K562 treated with DMSO at 1 percent for 12 hours (cell line): ENCODE results near the gene PSME2. TPM values are rescaled to one million over a fixed set of nuclear protein-coding genes. Genes with fewer than 3 reads are reported as not detected.

Experiments used
- total RNA-seq: library from RNA; unstranded; fragments of 300-600 nt; gene quantifications from 2 replicates; pipeline ENCODE4 v1.2.3, GENCODE V29; 2022; ENCODE audit not compliant: insufficient read depth

PSME2 gene
- total RNA-seq, 1 experiment from 2014 or later: 149 TPM

Other genes with a start within 250 kb of the PSME2 start
- gene DHRS4, start 192.8 kb downstream of the PSME2 start, total RNA-seq: 36.4 and 41.1 TPM in 2 replicates
- 17.5 and 22.7 TPM in 2 replicates for gene DHRS4L2, start 157.7 kb downstream of the PSME2 start, total RNA-seq
- gene CARMIL3, start 94.6 kb downstream of the PSME2 start, total RNA-seq: 0.28 and 0.36 TPM in 2 replicates
- gene CPNE6, start 75.0 kb downstream of the PSME2 start, total RNA-seq: not detected in 2 replicates
- 81.1 and 86.3 TPM in 2 replicates for gene PCK2, start 52.3 kb downstream of the PSME2 start, total RNA-seq
- gene DCAF11, start 31.8 kb downstream of the PSME2 start, total RNA-seq: 24.1 and 44.4 TPM in 2 replicates
- gene NRL, start 31.7 kb downstream of the PSME2 start, total RNA-seq: 1.7 and 2.1 TPM in 2 replicates
- gene FITM1, start 16.0 kb downstream of the PSME2 start, total RNA-seq: not detected in 2 replicates
- 173 and 189 TPM in 2 replicates for gene PSME1, start 10.4 kb downstream of the PSME2 start, total RNA-seq
- 41.4 and 46.4 TPM in 2 replicates for gene EMC9, start 5.0 kb downstream of the PSME2 start, total RNA-seq
- gene RNF31, start 888 bp upstream of the PSME2 start, total RNA-seq: 31.0 and 40.2 TPM in 2 replicates
- gene IRF9, start 14.7 kb upstream of the PSME2 start, total RNA-seq: 12.0 and 15.5 TPM in 2 replicates
- 0.75 and 2.7 TPM in 2 replicates for gene REC8, start 25.5 kb upstream of the PSME2 start, total RNA-seq
- gene IPO4, start 42.2 kb upstream of the PSME2 start, total RNA-seq: 12.2 and 13.1 TPM in 2 replicates
- 14.9 and 25.9 TPM in 2 replicates for gene TM9SF1, start 48.8 kb upstream of the PSME2 start, total RNA-seq
- 0.67 TPM in 1 of 2 replicates, not detected in the other for gene TSSK4, start 59.1 kb upstream of the PSME2 start, total RNA-seq
- 56.6 and 66.5 TPM in 2 replicates for gene CHMP4A, start 66.9 kb upstream of the PSME2 start, total RNA-seq
- gene MDP1, start 69.5 kb upstream of the PSME2 start, total RNA-seq: 3.7 and 15.6 TPM in 2 replicates
- gene NEDD8, start 85.8 kb upstream of the PSME2 start, total RNA-seq: 134 and 179 TPM in 2 replicates
- gene GMPR2, start 86.3 kb upstream of the PSME2 start, total RNA-seq: 47.9 and 58.1 TPM in 2 replicates
- 17.2 and 19.4 TPM in 2 replicates for gene TINF2, start 96.0 kb upstream of the PSME2 start, total RNA-seq
- 0.58 TPM in 1 of 2 replicates, not detected in the other for gene TGM1, start 116.6 kb upstream of the PSME2 start, total RNA-seq
- gene RABGGTA, start 125.0 kb upstream of the PSME2 start, total RNA-seq: 17.9 and 19.6 TPM in 2 replicates
- gene DHRS1, start 153.2 kb upstream of the PSME2 start, total RNA-seq: 37.2 and 42.4 TPM in 2 replicates
- 3.9 and 10.9 TPM in 2 replicates for gene NOP9, start 153.2 kb upstream of the PSME2 start, total RNA-seq
- not detected in 2 replicates for gene CIDEB, start 161.4 kb upstream of the PSME2 start, total RNA-seq
- 2.5 and 11.2 TPM in 2 replicates for gene LTB4R2, start 163.5 kb upstream of the PSME2 start, total RNA-seq
- gene LTB4R, start 164.9 kb upstream of the PSME2 start, total RNA-seq: 4.1 and 6.5 TPM in 2 replicates
- not detected in 2 replicates for gene ADCY4, start 188.5 kb upstream of the PSME2 start, total RNA-seq
- gene RIPK3, start 193.4 kb upstream of the PSME2 start, total RNA-seq: 0.67 TPM in 1 of 2 replicates, not detected in the other
- 1.1 and 1.3 TPM in 2 replicates for gene NFATC4, start 221.6 kb upstream of the PSME2 start, total RNA-seq